ENCODE data around the gene NACAD. TPM values are rescaled to one million over a fixed set of nuclear protein-coding genes. Genes with fewer than 3 reads are reported as not detected.

Gene NACAD
- 0.15 and 0.24 TPM in 2 replicates for total RNA-seq (2021)
- percentile 8 among the genes with signal in this experiment for Bru-seq, nascent RNA
- BruChase-seq, experiment 1, labeled RNA remaining after a 2-hour chase, result percentile 20 among the genes with signal in this experiment
- BruChase-seq, experiment 2, labeled RNA remaining after a 6-hour chase, result percentile 23 among the genes with signal in this experiment
- long read RNA-seq, partial matches to known transcripts, result 1 of 1 reads
- long read RNA-seq, other reads (novel, unspliced or antisense), result 0 of 1 reads

GRCh38 chr7:45088821-45089340 lies at the start of gene NACAD:
TSS of gene NACAD (minus strand) at chr7:45088969. CDS start at chr7:45088894, 75 bp downstream.
- H3K27me3 ChIP-seq (ENCODE audit: insufficient read depth, low read depth), result no peaks in the 10 kb centered on the region
- no peak for DNase-seq
- H3K9me3 ChIP-seq (ENCODE audit: insufficient read depth, low read depth), result no peaks in the 10 kb centered on the region
- H3K4me3 ChIP-seq, result no peak within 1 kb of the TSS
- H2AFZ ChIP-seq, result no peak within 1 kb of the TSS
- H3F3A ChIP-seq (ENCODE audit: insufficient read depth, low read depth), result peaks cover 38% of the 10 kb centered on the region
- intact Hi-C loops (cut with micrococcal nuclease; ENCODE audit: unreplicated experiment), result no loop called here
- POLR2A ChIA-PET (ENCODE audit: unreplicated experiment), result interaction anchor here (0.6 kb wide), 1 partner anchor 201 kb away, joined by 12 read pairs; no protein-coding TSS in a partner anchor
- no peak within 1 kb of the TSS for H3K4me2 ChIP-seq
- no peaks in the 10 kb centered on the region for H3K9me2 ChIP-seq (ENCODE audit: insufficient read depth)
- H3K27ac ChIP-seq, result no peak within 1 kb of the TSS
- TF ChIP-seq CTCF (conservative IDR thresholded peaks at IDR 0.05) (no peak), EZH2 (IDR thresholded peaks at IDR 0.05; ENCODE audit: low read depth) (no peak)
- H3K36me3 ChIP-seq (ENCODE audit: low read depth), result no peaks in the 10 kb centered on the region
- no peaks in the 10 kb centered on the region for H4K20me1 ChIP-seq (ENCODE audit: insufficient read depth)
- CTCF ChIA-PET, result no interaction called here
- no peaks in the 10 kb centered on the region for H3K79me2 ChIP-seq (ENCODE audit: low read depth)
- peaks cover 21% of the 10 kb centered on the region for H3K4me1 ChIP-seq (replicated peaks; ENCODE audit: insufficient read depth)
- BruUV-seq (replicated peaks), result no TSS peak

- DNase-seq, result peak; percentile 63 to 74
- no peak overlapping the region for H3K27ac ChIP-seq
- H3K9me2 ChIP-seq (ENCODE audit: insufficient read depth), result no peaks in the 10 kb centered on the region
- intact Hi-C loops (cut with micrococcal nuclease; ENCODE audit: unreplicated experiment), result loop anchor here (1.0 to 5.0 kb wide), 5 partner anchors 164 to 894 kb away; no protein-coding TSS in a partner anchor
- H3K27me3 ChIP-seq (ENCODE audit: insufficient read depth, low read depth), result no peaks in the 10 kb centered on the region
- H2AFZ ChIP-seq, result no peak overlapping the region
- H3K36me3 ChIP-seq (ENCODE audit: low read depth), result no peaks in the 10 kb centered on the region
- H4K20me1 ChIP-seq (ENCODE audit: insufficient read depth), result no peaks in the 10 kb centered on the region
- H3K9me3 ChIP-seq (ENCODE audit: insufficient read depth, low read depth), result no peaks in the 10 kb centered on the region
- no peak overlapping the region for H3K4me3 ChIP-seq
- H3K4me1 ChIP-seq (replicated peaks; ENCODE audit: insufficient read depth), result 0 out of 2 replicates have a peak, but pooled peaks cover 3% of the 10 kb centered on the region
- no peaks in the 10 kb centered on the region for H3K79me2 ChIP-seq (ENCODE audit: low read depth)
- CTCF ChIA-PET, result interaction anchor here (0.5 to 3.1 kb wide), 12 partner anchors 11 to 496 kb away, joined by 3 to 36 read pairs (median 4); no protein-coding TSS in a partner anchor
- POLR2A ChIA-PET (ENCODE audit: unreplicated experiment), result interaction anchor here (0.7 kb wide), 1 partner anchor 554 kb away, joined by 12 read pairs; the partner anchor contains the start of gene TMED4
- TF ChIP-seq EZH2 (IDR thresholded peaks at IDR 0.05; ENCODE audit: low read depth) (no peak), CTCF (conservative IDR thresholded peaks at IDR 0.05) (peak; percentile 98)
- no TSS peak for BruUV-seq (replicated peaks)
- no peaks in the 10 kb centered on the region; the same call in 1 of the 2 replicates for H3F3A ChIP-seq (ENCODE audit: insufficient read depth, low read depth)
- H3K4me2 ChIP-seq, result 0 out of 2 replicates have a peak overlapping the region, but pooled peaks have one; percentile 9
Measured at GRCh38 chr7:45136106-45137060, 47.6 kb upstream of the NACAD start.

GRCh38 chr7:45133877-45134276 lies 45.1 kb upstream of the NACAD start:
- POLR2A ChIA-PET (ENCODE audit: unreplicated experiment), result interaction anchor here (0.5 kb wide), 1 partner anchor 284 kb away, joined by 5 read pairs; no protein-coding TSS in a partner anchor
- TF ChIP-seq EZH2 (IDR thresholded peaks at IDR 0.05; ENCODE audit: low read depth), result no peak
- TF ChIP-seq CTCF (conservative IDR thresholded peaks at IDR 0.05), result no peak
- Histone ChIP-seq H3K4me3 (no peak overlapping the region), H3K36me3 (ENCODE audit: low read depth) (no peaks in the 10 kb centered on the region), H3K4me1 (replicated peaks; ENCODE audit: insufficient read depth) (0 out of 2 replicates have a peak, but pooled peaks cover 3% of the 10 kb centered on the region), H3K79me2 (ENCODE audit: low read depth) (no peaks in the 10 kb centered on the region), H4K20me1 (ENCODE audit: insufficient read depth) (no peaks in the 10 kb centered on the region), H3K9me3 (ENCODE audit: insufficient read depth, low read depth) (no peaks in the 10 kb centered on the region), H3K27ac (no peak overlapping the region), H3K27me3 (ENCODE audit: insufficient read depth, low read depth) (peaks cover 6% of the 10 kb centered on the region), H2AFZ (no peak overlapping the region), H3K4me2 (no peak overlapping the region), H3F3A (ENCODE audit: insufficient read depth, low read depth) (no peaks in the 10 kb centered on the region; the same call in 1 of the 2 replicates), H3K9me2 (ENCODE audit: insufficient read depth) (no peaks in the 10 kb centered on the region)
- DNase-seq, result no peak
- intact Hi-C loops (cut with micrococcal nuclease; ENCODE audit: unreplicated experiment), result no loop called here
- CTCF ChIA-PET, result no interaction called here
- no TSS peak for BruUV-seq (replicated peaks)
